GM19397 (cell line): Measurements from ENCODE around the gene FKRP.
"Not testable (repeated sequence)": the region's sequence is repeated elsewhere in the genome, so short reads cannot be mapped to it uniquely, and the experiment has no call there.

Experiments
- ATAC-seq: cut with Tn5 transposase; IDR thresholded peaks from one replicate; pipeline ENCODE4 v1.9.1; 2021; ENCODE audit warnings: mild to moderate bottlenecking, moderate library complexity; ENCODE audit not compliant: unreplicated experiment

FKRP gene

GRCh38 chr19:46745521-46746280 is at the start of gene FKRP:
FKRP (plus strand) TSS chr19:46746057; CDS start chr19:46755451, 9,394 bp downstream.
- peak; percentile 55 for ATAC-seq

- ATAC-seq: no peak
Observed at GRCh38 chr19:46696866-46697203, 49.0 kb upstream of the FKRP start.

- ATAC-seq: no peak
Observed at GRCh38 chr19:46697204-46697960, 48.5 kb upstream of the FKRP start.

GRCh38 chr19:46698395-46699321 is 47.2 kb upstream of the FKRP start:
- no peak for ATAC-seq

GRCh38 chr19:46700704-46701103 is 45.2 kb upstream of the FKRP start:
- ATAC-seq: no peak

- ATAC-seq: no peak
Observed at GRCh38 chr19:46704379-46705076, 41.3 kb upstream of the FKRP start.

- no peak for ATAC-seq
Observed at GRCh38 chr19:46710687-46711086, 35.2 kb upstream of the FKRP start.

GRCh38 chr19:46712768-46713338 is 33.0 kb upstream of the FKRP start:
- not testable (repeated sequence) for ATAC-seq

- no peak for ATAC-seq
Observed at GRCh38 chr19:46713781-46714443, 31.9 kb upstream of the FKRP start.

- ATAC-seq: no peak
Observed at GRCh38 chr19:46714444-46715106, 31.3 kb upstream of the FKRP start.

- ATAC-seq: no peak
Observed at GRCh38 chr19:46715620-46715974, 30.3 kb upstream of the FKRP start.

- ATAC-seq: no peak
Observed at GRCh38 chr19:46715975-46716671, 29.7 kb upstream of the FKRP start.

GRCh38 chr19:46716672-46717033 is 29.2 kb upstream of the FKRP start:
- ATAC-seq: no peak

GRCh38 chr19:46717034-46717715 is 28.7 kb upstream of the FKRP start, which contains the start of gene PRKD2:
PRKD2 (minus strand) TSS chr19:46717114; CDS start chr19:46716370, 744 bp downstream.
- peak; percentile 37 for ATAC-seq

GRCh38 chr19:46717716-46718143 is 28.1 kb upstream of the FKRP start:
- ATAC-seq: no peak

GRCh38 chr19:46718157-46718933 is 27.5 kb upstream of the FKRP start:
- no peak for ATAC-seq

- ATAC-seq: no peak
Observed at GRCh38 chr19:46718934-46719622, 26.8 kb upstream of the FKRP start.
